ENCODE measurements around the gene EVA1B. TPM values are rescaled to one million over a fixed set of nuclear protein-coding genes. Genes with fewer than 3 reads are reported as not detected.

EVA1B gene
- total RNA-seq, 1 donor from 2014 or later, result 101 TPM

- H3K36me3 ChIP-seq, result peaks cover 0 to 18% of the 10 kb centered on the region in 2 donors
- H3K27me3 ChIP-seq, result no peaks in the 10 kb centered on the region
- intact Hi-C loops (cut with DNase I), result no loop called here
- no peak for DNase-seq (ENCODE audit: extremely low spot score in 2 of 2)
- H3K4me3 ChIP-seq, result no peak overlapping the region
- H3K27ac ChIP-seq, result no peak overlapping the region
- TF ChIP-seq POLR2AphosphoS5 (IDR thresholded peaks at IDR 0.05; ENCODE audit: insufficient read depth in 1 of 2, low read depth in 1 of 2), result no peak
- TF ChIP-seq CTCF (IDR thresholded peaks at IDR 0.05), result no peak
- no peak for TF ChIP-seq POLR2A (IDR thresholded peaks at IDR 0.05)
- H3K4me1 ChIP-seq, result no peaks in the 10 kb centered on the region
- H3K9me3 ChIP-seq, result no peaks in the 10 kb centered on the region
Observed at GRCh38 chr1:36337830-36338229, 14.4 kb upstream of the EVA1B start.

GRCh38 chr1:36330940-36331339, 7.5 kb upstream of the EVA1B start:
- Histone ChIP-seq H3K27me3 (no peaks in the 10 kb centered on the region), H3K36me3 (no peaks in the 10 kb centered on the region), H3K4me1 (peaks cover 16% of the 10 kb centered on the region), H3K4me3 (no peak overlapping the region), H3K27ac (no peak overlapping the region), H3K9me3 (no peaks in the 10 kb centered on the region)
- intact Hi-C loops (cut with DNase I), result no loop called here
- no peak for DNase-seq (ENCODE audit: extremely low spot score in 2 of 2)
- no peak for TF ChIP-seq POLR2A (IDR thresholded peaks at IDR 0.05)
- TF ChIP-seq CTCF (IDR thresholded peaks at IDR 0.05), result no peak
- no peak for TF ChIP-seq POLR2AphosphoS5 (IDR thresholded peaks at IDR 0.05; ENCODE audit: insufficient read depth in 1 of 2, low read depth in 1 of 2)

GRCh38 chr1:36329817-36330216, 6.4 kb upstream of the EVA1B start:
- intact Hi-C loops (cut with DNase I), result no loop called here

GRCh38 chr1:36328713-36329112, 5.3 kb upstream of the EVA1B start:
- DNase-seq (ENCODE audit: extremely low spot score in 2 of 2), result no peak
- H3K4me3 ChIP-seq, result no peak overlapping the region
- no peaks in the 10 kb centered on the region for H3K9me3 ChIP-seq
- H3K27ac ChIP-seq, result no peak overlapping the region
- peaks cover 37% of the 10 kb centered on the region for H3K4me1 ChIP-seq
- no peak for TF ChIP-seq CTCF (IDR thresholded peaks at IDR 0.05)
- no peaks in the 10 kb centered on the region for H3K36me3 ChIP-seq
- H3K27me3 ChIP-seq, result no peaks in the 10 kb centered on the region
- intact Hi-C loops (cut with DNase I), result no loop called here

More at GRCh38 chr1:36329817-36330216, 6.4 kb upstream of the EVA1B start:
- H3K4me1 ChIP-seq, result peaks cover 26% of the 10 kb centered on the region
- no peaks in the 10 kb centered on the region for H3K36me3 ChIP-seq
- TF ChIP-seq POLR2AphosphoS5 (IDR thresholded peaks at IDR 0.05; ENCODE audit: insufficient read depth in 1 of 2, low read depth in 1 of 2) (no peak), POLR2A (IDR thresholded peaks at IDR 0.05) (no peak), CTCF (IDR thresholded peaks at IDR 0.05) (no peak)
- H3K27ac ChIP-seq, result no peak overlapping the region
- no peaks in the 10 kb centered on the region for H3K9me3 ChIP-seq
- no peak for DNase-seq (ENCODE audit: extremely low spot score in 2 of 2)
- no peaks in the 10 kb centered on the region for H3K27me3 ChIP-seq
- no peak overlapping the region for H3K4me3 ChIP-seq

GRCh38 chr1:36328088-36328480, 4.6 kb upstream of the EVA1B start:
- Histone ChIP-seq H3K9me3 (no peaks in the 10 kb centered on the region), H3K36me3 (no peaks in the 10 kb centered on the region), H3K27me3 (no peaks in the 10 kb centered on the region), H3K4me1 (peaks cover 38% of the 10 kb centered on the region), H3K27ac (no peak overlapping the region), H3K4me3 (no peak overlapping the region)
- intact Hi-C loops (cut with DNase I), result no loop called here
- no peak for TF ChIP-seq POLR2A (IDR thresholded peaks at IDR 0.05)
- no peak for TF ChIP-seq POLR2AphosphoS5 (IDR thresholded peaks at IDR 0.05; ENCODE audit: insufficient read depth in 1 of 2, low read depth in 1 of 2)
- TF ChIP-seq CTCF (IDR thresholded peaks at IDR 0.05), result no peak
- DNase-seq (ENCODE audit: extremely low spot score in 2 of 2), result no peak
